ENCODE measurements around the gene RETREG3.

GRCh38 chr17:42590886-42591285 lies 18.3 kb downstream of the RETREG3 start:
- TF ChIP-seq GATA3 (IDR thresholded peaks at IDR 0.05; ENCODE audit: low read depth, low read length) = no peak
- no peak for TF ChIP-seq GATA2 (IDR thresholded peaks at IDR 0.05; ENCODE audit: low read depth, low read length)

Measured in SH-SY5Y (cell line).